Stimulated activated CD4-positive, alpha-beta T cell treated with anti-CD3 and anti-CD28 coated beads, Interleukin-2, amount 100 ng/mL, for 48 hours (primary cell): ENCODE measurements around the gene LAD1.

Experiments
- DNase-seq, 2 donors: peaks; one replicate each; pipeline ENCODE4 v3.0.0-alpha.2; 2020

Gene LAD1

DNA sequence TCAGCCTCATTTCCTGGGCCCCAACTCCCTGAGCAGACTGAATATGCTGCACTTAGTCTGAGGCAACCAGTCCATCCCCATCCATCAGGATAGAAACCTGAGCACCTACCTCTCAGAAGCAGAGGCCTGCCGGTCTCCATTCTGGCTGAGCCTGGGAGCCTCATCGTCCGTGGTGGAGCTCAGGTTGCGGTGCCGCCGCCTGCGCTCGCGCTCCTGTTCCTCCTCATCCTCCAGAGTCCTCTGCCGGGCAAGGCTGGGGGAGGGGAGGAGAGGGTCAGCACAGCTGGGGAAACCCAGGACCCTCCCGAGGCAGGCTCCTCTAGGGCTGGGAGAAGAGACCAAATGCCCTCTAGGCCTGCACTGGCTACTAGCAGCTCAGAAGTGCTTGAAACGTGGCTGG is 10.1 kb downstream of the LAD1 start:
- no peak for DNase-seq

DNA sequence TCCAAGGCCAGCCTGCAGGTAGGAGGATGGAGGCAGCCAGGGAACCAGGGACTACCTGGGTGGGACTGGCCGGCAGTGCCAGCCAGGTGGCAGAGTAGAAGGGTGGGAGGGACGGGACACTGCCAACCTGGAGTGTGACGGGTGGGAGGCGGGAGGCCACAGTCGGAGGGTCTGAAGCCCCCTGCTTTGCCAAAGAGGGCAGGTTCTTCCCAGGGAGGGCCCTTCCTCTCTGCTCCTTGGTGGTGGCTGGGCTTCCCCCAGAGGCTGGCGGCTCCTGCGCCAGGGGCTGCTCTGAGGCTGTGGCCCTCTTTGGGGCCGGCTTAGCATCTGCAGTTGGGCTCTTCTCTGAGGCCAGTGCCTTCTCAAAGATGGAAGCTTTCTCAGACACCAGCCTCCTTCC is 12.9 kb downstream of the LAD1 start:
- DNase-seq = no peak

DNA sequence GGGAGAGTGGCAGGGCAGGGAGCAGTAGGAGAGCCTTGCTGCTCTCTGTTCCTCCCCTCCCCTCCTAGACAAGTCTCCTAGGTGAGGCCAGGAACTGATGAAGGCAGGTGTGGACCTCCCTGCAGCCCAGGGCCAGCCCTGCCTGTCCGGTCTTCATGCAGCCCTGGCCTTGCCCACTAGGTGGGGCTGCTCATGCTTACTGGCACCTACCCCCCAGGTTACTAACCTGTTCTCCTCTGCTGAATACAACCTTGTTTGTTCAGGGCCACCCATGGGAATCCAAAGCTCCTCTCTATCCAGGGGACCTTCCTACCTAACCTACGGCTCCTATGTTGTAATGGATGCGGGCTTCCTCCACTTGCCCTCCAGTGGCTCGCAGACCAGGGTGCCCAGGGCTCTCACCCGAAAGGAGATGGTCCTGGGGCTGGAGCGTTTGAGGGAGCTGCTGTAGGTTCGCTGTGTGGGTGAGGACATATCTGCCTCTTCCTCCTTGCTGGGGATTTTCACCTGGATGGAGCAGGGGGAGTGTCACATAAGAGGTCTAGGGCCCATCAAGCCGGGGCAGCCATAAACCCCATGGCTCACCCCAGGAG is 13.7 kb downstream of the LAD1 start:
- peak; percentile 47 to 59 for DNase-seq

DNA sequence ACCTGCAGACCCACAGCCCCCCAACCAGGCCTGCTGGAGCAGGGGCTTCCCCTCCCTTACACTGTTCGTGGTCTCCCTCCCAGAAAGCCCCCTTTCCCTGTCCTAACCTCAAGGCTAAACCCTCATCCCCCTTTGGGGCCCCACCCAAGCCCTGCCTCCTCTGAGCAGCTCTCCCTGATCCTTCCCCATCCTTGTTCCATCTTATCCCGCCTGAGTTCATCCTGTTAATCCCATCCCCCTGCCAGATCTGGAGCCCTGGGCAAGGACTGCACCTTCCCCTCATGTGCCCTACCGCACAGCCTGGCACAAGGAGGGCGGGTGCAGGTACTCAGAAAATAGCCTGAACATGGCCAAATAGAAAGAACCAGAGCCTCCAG is 14.7 kb downstream of the LAD1 start:
- no peak for DNase-seq

DNA sequence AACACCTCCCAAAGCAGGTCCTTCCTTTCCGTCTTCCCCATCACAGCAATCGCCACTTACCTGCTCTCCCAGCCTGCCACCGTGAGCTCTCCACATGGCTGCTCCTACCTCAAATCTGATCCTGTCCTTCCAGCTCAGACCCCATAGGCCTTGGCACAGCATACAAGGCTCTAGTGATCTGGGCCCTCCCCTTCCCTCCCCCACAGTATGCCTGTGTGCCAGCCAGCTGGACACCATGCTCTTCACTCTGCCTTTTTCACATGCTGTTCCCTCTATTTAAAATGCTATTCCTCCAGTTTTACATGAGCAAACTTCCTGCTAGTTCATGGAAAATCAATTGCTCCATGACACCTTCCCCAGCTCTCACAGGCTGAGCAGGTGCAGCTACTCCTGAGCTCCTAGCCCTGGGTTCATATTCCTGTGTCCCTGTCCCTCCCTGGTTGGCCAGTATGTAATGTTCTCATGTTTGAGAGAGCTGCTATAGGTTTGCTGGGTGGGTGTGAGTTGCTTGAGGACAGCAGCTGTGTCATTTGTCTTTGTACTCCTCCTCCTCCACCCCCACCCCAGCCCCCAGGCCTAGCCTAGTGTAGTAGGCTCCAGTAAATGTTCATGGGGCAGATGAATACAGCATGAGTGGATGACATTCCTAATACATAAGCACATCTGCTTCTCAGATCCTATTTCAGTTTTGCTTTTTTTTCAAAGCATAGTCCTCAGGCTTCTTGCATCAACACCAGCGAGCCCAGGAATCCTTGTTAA is 15.3 kb downstream of the LAD1 start:
- DNase-seq = no peak

DNA sequence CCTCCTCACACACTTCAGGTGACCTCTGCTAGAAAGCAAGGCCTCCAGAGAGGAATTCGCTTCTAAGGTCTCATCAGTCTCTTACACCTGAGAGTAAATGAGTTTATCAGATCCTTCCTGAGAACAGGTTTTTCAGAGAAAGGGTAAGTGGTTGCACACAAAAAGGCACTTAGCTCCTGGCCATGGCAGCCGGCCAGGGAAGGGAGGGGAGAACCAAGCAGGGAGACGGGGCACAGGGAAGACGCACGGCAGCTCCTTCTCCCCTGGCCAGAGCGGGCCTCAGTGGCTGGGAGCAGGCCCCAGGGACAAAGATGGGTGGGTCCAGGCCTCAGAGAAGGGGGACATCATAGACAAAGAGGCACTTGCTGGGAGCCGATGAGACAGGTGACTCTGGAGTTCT is 18.0 kb downstream of the LAD1 start:
- no peak for DNase-seq

DNA sequence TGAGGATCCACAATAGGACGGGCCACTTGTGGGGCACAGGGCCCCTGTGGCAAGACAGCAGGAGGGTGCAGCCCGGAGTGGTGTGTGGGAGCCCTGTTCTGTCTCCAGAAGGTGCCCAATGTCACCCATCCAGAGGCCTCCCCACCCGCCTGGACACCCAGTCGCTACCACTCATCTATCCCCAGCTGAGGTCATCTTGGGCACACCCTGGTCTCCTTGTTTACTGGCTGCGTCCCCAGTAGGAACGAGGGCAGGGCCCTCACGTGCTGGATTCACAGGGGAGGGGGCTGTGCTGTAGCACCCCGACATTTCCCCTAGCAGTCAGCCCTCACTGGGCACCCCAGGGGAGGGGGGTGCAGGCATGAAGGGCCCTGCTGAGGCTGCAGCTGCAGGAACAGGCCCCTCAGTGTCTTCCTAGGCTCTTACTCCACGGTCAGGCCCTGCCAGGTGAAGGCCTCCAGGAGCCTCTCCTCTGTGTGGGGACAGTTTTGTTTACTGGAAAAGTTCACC is 19.3 kb downstream of the LAD1 start:
- no peak for DNase-seq

DNA sequence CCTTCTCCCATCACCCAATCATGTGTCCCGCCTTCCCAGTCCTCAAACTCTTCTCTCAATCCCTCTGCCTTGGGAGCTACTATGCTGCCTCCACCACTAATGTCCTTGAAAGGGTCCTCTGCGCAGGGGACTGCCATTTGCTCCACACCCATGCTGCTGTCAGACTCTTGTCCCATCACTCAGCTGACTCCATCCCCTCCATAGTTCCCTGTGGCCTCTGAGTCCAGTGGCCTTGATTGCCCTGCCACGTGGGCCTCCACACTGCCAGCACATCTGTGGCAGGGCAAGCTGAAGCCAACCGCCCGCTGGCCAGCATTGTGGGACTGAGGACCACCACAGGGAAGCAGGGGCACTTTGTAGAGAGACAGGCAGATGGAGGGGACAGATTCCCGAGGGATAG is 20.3 kb downstream of the LAD1 start:
- DNase-seq = no peak

DNA sequence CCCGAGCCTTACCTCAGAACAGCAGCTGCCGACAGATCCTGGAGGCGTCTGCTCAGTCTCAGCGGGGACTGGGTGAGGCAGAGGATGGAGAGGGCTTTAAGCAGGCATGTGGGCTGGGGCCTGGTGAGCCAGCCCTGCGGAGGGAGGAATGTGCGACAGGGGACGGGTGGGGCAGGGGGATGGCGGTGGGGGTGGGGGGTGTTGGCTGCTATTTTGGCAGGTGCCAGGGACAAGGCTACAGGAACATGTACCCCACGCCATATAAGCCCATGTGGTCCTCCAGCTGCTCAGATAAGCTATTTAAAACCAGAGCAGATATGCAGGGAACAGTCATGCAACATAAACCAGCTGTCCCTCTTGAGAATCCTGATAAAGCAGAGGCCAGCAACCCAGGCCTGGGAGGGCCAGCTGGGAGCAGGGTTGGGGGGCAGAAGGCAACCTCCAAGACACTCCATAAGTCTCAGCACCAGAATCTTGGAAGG is 21.5 kb downstream of the LAD1 start, which contains the start of gene TNNT2:
Gene TNNT2 (minus strand): TSS at position 70 of the 482 bp plus-strand sequence. CDS start 4,426 bp downstream, outside the sequence.
- DNase-seq = no peak

DNA sequence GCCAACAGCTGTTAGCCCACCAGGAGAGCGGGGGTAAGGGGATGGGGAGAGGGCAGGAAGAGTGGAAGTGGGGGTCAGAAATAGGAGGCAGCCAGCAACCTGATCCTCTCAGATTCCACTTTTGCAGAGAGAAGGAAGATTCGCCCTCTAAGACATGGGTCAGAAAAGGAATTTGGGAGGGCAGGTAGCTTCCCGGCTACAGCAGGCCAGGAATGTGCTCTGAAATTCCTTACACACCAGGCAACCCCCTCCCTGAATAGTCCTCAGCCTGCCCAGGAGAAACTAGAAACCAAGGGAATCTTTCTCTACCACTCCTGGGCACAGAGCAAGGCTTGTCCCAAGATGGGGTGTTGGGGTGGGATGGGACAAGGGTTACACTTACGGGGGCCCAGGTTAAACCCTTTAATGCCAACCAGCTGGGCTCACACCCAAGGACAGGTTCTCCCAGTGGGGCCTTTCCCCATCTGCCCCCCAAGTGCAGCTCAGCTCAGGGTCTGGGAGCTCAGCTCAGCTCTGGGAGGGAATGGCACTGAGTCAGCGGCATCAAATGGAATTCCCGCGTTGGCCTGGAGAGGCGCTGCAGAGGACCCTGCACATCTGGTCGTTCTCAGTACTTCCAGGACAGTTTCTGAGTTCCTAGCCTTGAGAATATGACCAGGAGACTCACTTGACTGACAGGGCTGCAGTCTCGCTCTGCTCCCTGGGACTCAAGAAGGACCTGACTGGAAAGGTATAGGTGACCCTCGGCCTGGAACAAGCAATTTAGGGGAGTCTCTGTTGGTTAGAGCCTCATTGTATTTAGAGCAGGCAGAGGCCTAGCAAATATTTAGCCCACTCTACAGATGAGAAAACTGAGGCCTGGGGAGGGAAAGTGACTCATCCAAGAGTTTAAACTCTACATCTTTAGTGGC is 22.4 kb downstream of the LAD1 start:
- peak; percentile 3 to 13 for DNase-seq

DNA sequence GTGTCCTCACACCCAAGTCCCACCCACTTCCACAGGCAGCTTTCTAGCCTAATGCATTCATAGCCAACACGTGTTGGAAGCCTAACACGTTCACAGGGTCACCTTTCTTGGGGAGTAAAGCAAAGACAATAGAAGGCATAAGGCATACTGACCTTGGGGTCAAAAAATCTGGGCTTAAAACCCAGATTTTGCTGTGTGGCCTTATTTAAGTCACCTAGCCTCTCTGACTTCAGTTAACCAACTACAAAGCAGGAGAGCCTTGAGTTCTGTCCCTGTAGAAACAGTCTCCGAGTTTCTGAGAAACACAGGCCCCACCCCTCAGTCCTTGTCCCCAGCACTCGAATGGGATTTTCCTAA is 23.0 kb downstream of the LAD1 start:
- DNase-seq = no peak

DNA sequence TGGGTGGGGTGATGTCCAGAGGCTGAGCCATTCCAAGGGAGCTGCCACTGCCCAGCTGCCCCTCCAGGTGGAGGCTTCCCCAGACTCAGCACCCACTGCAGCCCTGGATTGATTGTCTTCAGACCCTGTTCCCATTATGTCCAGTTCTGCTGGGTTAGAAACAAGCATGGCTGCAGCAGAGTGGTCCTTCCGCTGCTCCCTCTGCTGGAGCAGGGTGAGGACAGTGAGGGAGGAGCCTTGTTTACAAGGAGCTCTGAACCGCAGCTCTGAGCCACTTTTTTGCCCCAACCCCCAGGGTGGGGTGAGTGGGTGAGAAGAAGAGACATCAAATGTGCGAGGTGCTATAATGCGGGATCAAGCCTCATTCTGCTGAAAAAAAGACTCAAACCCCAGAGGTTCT is 24.0 kb downstream of the LAD1 start:
- DNase-seq = no peak

DNA sequence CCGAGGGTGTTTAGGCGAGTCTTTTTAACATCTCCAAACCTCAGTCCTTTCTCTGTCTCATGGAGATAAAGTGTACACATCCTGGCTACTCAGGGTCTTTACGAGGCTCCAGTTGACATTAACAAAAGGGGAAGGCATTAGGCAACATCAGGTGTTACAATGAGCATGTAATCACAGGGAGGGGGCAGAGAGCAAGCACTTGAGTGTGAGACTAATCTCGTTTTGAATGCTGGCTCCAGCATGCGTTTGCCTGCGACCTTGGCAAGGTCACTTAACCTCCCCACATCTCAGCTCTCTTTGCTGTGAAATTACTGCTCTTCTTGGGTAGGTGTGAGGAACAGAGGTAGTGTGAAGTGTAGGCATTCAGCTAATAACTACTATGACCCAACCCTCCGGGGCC is 24.8 kb downstream of the LAD1 start:
- no peak for DNase-seq

DNA sequence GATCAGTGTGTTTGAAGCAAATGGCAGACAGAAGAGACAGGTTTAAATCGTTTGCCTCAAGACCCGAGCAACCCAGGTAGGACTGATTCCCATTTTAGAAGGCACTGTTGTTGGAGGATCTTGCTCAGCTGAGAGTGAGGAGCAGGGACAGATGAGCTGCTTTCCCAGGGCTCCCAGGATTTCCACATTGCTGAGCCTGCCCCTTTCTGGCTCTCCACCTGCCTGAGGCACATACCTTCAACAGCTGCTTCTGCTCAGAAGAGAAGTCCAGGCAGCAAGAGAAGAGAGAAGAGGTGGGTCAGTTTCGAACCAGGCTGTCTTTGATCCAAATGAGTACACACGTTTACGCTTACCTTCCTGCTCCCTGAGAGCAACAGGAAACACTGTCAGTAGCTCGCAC is 27.3 kb downstream of the LAD1 start:
- no peak for DNase-seq

DNA sequence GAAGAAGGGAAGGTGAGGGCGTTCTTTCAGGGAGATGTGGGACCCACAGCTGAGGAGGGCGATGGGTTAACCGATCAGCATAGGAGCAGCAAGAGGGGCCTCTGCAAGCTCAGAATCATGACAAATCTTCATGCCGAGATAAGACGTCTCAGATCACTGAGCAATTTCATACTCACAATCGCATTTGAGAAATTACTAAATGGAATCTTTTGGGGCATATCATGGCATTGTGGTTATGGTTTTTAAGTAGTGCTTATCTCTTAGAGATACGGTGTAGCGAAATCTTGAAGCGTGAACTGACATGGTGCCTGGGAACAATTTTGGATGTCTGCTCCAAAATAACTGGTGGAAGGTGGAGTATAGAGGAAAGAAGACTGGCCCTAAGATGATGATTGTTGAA is 27.8 kb downstream of the LAD1 start:
- DNase-seq = no peak

DNA sequence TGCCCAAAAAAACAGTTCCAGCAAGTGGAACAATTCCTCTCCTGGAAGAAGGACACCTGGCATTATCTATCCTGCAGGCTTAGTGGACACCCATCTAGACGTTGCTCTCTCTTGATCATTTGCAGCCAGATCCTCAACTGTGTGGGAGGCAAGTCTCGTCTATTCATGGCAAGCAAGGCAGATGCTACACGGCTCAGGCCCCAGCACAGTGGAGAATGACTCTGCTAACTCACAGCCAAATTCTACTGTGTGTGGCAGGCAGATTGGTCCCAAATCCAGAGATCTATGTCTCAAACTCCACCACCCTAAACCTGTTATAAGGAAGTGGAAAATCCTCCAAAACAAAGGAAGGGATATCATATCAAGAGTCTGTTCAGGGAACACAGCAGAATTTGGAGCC is 28.6 kb downstream of the LAD1 start:
- DNase-seq = no peak

DNA sequence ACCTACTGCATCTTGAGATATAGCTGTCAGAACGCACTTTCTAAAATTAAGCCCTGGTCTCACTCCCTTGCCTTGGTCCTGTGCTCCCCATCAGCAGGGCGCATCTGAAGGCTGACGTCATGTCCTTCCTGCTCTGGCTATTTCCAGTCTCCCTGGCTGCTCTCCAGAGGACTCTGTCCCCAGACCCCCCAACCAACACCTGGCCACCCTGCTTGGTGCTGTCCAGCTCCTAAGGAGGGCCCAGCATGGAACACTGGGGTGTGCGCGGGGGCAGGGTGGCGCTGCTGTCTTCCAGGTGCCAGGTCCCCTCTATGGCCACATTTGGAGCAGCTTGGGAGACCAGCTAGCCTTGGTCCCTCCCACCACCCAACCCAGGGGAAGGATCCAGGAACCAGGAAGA is 29.9 kb downstream of the LAD1 start:
- DNase-seq = no peak

DNA sequence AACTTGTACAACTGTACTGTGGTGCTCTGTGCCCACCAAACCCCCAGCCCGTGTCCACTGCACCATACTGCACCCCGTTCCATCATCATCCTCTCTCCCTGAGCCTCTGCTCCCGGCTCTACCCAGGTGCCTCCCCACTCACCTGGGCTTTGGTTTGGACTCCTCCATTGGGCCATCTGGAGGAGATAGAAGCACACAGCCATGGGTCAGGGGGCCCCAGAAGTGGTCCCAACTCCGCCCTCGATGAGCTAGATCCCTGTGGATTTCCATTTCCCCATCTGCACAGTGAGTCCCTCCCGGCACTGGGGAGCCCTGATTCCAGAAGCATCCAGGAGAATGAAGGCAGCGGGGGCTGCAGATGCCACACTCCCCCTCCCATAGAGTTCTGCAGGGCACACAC is 32.4 kb downstream of the LAD1 start:
- no peak for DNase-seq

DNA sequence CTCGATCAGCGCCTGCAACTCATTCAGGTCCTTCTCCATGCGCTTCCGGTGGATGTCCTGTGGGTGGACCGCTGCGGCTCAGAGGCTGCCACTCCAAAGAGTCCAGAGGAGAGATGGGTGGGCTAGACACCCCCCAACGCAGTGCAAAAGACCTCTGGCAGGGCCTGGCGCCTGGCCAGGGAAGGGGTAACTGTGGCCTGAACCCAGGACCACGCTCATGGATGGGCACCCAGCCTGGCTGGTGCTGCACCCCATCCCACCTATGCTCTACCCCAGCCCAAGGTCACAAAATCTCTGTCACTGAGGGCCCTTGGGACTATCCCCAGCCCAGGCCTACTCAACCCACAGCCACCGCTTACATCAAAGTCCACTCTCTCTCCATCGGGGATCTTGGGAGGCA is 33.9 kb downstream of the LAD1 start:
- DNase-seq = no peak

DNA sequence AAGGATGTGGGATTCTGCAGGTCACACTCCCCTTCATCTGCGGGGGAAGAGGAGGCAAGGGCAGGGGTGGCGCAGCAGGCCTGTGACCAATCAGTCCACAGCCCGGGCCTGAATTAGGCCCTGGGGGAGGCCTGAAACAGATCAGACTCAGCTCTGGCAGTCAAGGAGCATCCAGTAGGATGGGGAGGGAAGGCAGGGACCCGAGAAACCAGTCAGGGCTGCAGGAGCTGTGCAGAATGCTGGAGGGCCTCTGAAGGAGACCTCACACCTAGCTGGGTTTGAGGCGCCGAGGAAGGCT is 34.4 kb downstream of the LAD1 start:
- DNase-seq = no peak

DNA sequence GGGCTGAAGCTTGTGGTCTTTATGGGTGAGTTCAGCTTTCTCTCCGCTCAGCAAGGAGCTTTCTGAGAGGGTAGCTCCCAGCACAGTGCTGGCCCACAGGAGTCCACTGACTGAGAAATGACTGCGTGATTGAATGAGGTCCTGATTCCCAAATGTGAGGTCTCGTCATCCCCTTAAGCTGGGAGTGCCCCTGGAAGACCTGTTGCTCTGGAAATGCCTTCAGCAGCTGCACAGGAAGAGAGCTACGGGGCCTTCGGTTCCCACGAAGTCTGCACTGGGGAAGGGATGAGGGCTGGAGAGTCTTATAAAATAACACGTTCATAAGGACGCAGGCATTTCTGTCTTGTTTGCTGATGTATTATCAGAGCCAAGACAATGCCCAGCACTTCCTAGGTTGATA is 35.7 kb downstream of the LAD1 start:
- no peak for DNase-seq

DNA sequence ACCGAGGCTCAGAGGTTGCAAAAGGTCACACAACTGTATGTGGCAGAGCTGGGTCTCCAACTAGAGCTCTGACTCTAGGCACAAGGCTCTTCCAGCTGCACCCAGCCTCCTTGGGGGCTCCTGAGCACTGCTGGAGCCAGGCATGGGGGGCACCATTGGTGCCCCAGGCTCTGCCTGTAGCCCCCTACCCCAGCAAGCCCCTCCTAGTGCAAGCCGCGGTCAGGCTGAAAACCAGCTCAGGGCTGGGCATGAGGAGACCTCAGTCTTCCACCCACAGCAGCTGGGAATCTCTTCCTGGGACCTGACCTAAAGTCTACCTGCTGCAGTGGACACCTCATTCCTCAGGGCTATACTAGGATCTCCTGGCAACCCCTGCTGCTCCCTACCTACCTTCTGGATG is 36.2 kb downstream of the LAD1 start:
- DNase-seq = no peak

DNA sequence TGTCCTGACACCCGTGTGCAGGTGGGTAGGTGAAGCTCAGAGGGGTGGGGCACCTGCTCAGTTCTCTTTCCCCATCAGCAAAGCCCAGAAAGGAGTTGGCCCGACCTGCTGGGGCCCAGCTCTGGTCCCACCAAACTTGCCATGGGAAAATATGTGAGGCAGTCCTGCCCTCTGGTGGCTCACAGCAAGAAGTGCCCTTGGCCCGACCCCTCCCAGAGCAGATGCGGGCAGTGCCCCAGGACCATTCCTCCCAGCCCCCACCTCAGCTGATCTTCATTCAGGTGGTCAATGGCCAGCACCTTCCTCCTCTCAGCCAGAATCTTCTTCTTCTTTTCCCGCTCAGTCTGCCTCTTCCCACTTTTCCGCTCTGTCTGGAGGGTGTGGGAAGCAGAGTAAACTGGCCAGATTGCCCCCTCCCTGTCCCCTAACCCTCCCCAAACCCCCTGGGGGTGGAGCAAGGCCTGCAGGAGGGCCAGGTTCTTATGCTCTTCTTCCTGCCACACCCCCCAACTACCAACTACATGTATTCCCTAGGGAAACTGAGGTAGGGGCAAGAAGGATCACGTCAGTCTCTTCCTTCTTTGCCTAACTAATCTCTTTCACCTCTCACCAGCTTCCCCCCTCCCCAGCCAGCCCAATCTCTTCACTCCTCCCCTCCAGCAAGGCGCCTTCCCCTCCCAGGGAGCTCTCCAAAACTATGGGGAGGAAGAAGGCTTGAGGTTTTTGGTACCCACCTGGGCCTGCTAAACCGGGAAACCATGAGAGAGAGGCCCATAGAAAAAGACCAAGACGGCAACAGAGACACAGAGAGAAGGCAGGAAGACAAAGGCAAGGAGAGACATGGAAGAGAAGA is 37.2 kb downstream of the LAD1 start:
- DNase-seq = peak; percentile 23 to 30
